PC-9 (cell line): ENCODE data around the gene COX17. TPM values are rescaled to one million over a fixed set of nuclear protein-coding genes. Genes with fewer than 3 reads are reported as not detected.

Source experiments
- BruUV-seq: library from RNA; stranded (reverse); fragments of 400-500 nt; replicated peaks from 2 replicates; lab custom pipeline; 2021; lab: Mats Ljungman, UMichigan
- CTCF ChIA-PET: fragments of 300-600 bp; sonication (Branson Sonifier 250); formaldehyde crosslinking; loops from one replicate; lab custom pipeline; 2022; ENCODE audit warnings: antibody characterized with exemption; lab: Charles Lee
- POLR2A ChIA-PET: fragments of 300-600 bp; sonication (Branson Sonifier 250); formaldehyde crosslinking; loops from one replicate; lab custom pipeline; 2022; ENCODE audit warnings: antibody characterized with exemption; ENCODE audit not compliant: unreplicated experiment; lab: Charles Lee
- DNase-seq, 2 experiments: peaks; one replicate each; pipeline versions ENCODE4 v3.0.0 to v3.0.0-alpha.2; 2015 to 2022; ENCODE audit warnings: mixed read lengths in 1 of 2
- H2AFZ ChIP-seq: fragments of 200-600 bp; sonication (generic); 2 replicates; pipeline ENCODE4 v1.8.1; 2017; ENCODE audit warnings: antibody characterized with exemption
- H3F3A ChIP-seq: fragments of 200-600 bp; sonication (generic); 2 replicates; pipeline ENCODE4 v1.8.1; 2017; ENCODE audit warnings: antibody characterized with exemption, mild to moderate bottlenecking, low read depth; ENCODE audit not compliant: insufficient read depth
- H3K27ac ChIP-seq: fragments of 200-600 bp; sonication (generic); 2 replicates; pipeline ENCODE4 v1.6.1; 2016; ENCODE audit warnings: mixed run types
- H3K27me3 ChIP-seq: fragments of 200-600 bp; sonication (generic); 2 replicates; pipeline ENCODE4 v1.6.1; 2016; ENCODE audit warnings: low read depth, mixed run types; ENCODE audit not compliant: insufficient read depth
- H3K36me3 ChIP-seq: fragments of 200-600 bp; sonication (generic); 2 replicates; pipeline ENCODE4 v1.6.1; 2016; ENCODE audit warnings: low read depth, mixed run types
- H3K4me1 ChIP-seq: fragments of 200-600 bp; sonication (generic); replicated peaks from 2 replicates; pipeline ENCODE4 v1.6.1; 2016; ENCODE audit warnings: mixed run types; ENCODE audit not compliant: insufficient read depth
- H3K4me2 ChIP-seq: fragments of 200-600 bp; sonication (generic); 2 replicates; pipeline ENCODE4 v1.6.1; 2017; ENCODE audit warnings: mixed run types
- H3K4me3 ChIP-seq: fragments of 200-600 bp; sonication (generic); 2 replicates; pipeline ENCODE4 v1.6.1; 2016; ENCODE audit warnings: mixed run types
- H3K79me2 ChIP-seq: fragments of 200-600 bp; sonication (generic); 2 replicates; pipeline ENCODE4 v1.6.1; 2017; ENCODE audit warnings: low read depth, mixed run types
- H3K9me2 ChIP-seq: fragments of 200-600 bp; sonication (generic); 2 replicates; pipeline ENCODE4 v1.8.1; 2017; ENCODE audit warnings: mild to moderate bottlenecking; ENCODE audit not compliant: insufficient read depth
- H3K9me3 ChIP-seq: fragments of 200-600 bp; sonication (generic); 2 replicates; pipeline ENCODE4 v1.8.1; 2016; ENCODE audit warnings: low read depth; ENCODE audit not compliant: insufficient read depth
- H4K20me1 ChIP-seq: fragments of 200-600 bp; sonication (generic); 2 replicates; pipeline ENCODE4 v1.8.1; 2017; ENCODE audit not compliant: insufficient read depth
- CTCF ChIP-seq: fragments of 200-600 bp; sonication (generic); conservative IDR thresholded peaks from 2 replicates; pipeline ENCODE4 v1.6.1; 2017; ENCODE audit warnings: mixed run types, antibody characterized with exemption, mild to moderate bottlenecking, moderate library complexity
- EZH2 ChIP-seq: fragments of 200-600 bp; sonication (generic); IDR thresholded peaks from 2 replicates; pipeline ENCODE4 v1.8.0; 2017; ENCODE audit warnings: antibody characterized with exemption, low read depth
- intact Hi-C: fragments of 100-400 bp; cut with micrococcal nuclease; formaldehyde crosslinking; loops from one replicate; pipeline ENCODE4 v1.10.0; 2022; ENCODE audit not compliant: unreplicated experiment
- total RNA-seq: library from RNA; stranded (reverse); gene quantifications from 2 replicates; pipeline ENCODE4 v1.2.3, GENCODE V29; 2021

Gene COX17
- total RNA-seq, 1 experiment from 2014 or later: 61.4 TPM

GRCh38 chr3:119703820-119704531, 26.8 kb upstream of the COX17 start:
- Histone ChIP-seq H2AFZ (no peak overlapping the region), H3K4me3 (no peak overlapping the region), H3K36me3 (no peaks in the 10 kb centered on the region), H3K27me3 (no peaks in the 10 kb centered on the region), H3K4me1 (no peaks in the 10 kb centered on the region), H3F3A (no peaks in the 10 kb centered on the region), H3K27ac (no peak overlapping the region), H4K20me1 (no peaks in the 10 kb centered on the region), H3K4me2 (no peak overlapping the region), H3K9me2 (no peaks in the 10 kb centered on the region), H3K79me2 (no peaks in the 10 kb centered on the region), H3K9me3 (0 out of 2 replicates have a peak, but pooled peaks cover 4% of the 10 kb centered on the region)
- TF ChIP-seq CTCF (no peak), EZH2 (no peak)
- ChIA-PET CTCF (no interaction called here), POLR2A (interaction anchor here (0.6 kb wide), 1 partner anchor 170 kb away, joined by 3 read pairs; no protein-coding TSS in a partner anchor)
- BruUV-seq: no TSS peak
- no peak for DNase-seq
- intact Hi-C loops: no loop called here

- H3K36me3 ChIP-seq: no peaks in the 10 kb centered on the region
- BruUV-seq: no TSS peak
- no peaks in the 10 kb centered on the region for H4K20me1 ChIP-seq
- intact Hi-C loops: no loop called here
- ChIA-PET CTCF (no interaction called here), POLR2A (interaction anchor here (0.6 kb wide), 1 partner anchor 171 kb away, joined by 3 read pairs; no protein-coding TSS in a partner anchor)
- peak in 1 of 2 experiments; percentile 88 for DNase-seq
- no peaks in the 10 kb centered on the region for H3K27me3 ChIP-seq
- H3K79me2 ChIP-seq: no peaks in the 10 kb centered on the region
- H3K4me3 ChIP-seq: no peak within 1 kb of the TSS
- H3K9me2 ChIP-seq: no peaks in the 10 kb centered on the region
- H3K4me2 ChIP-seq: no peak within 1 kb of the TSS
- H3F3A ChIP-seq: no peaks in the 10 kb centered on the region
- H3K9me3 ChIP-seq: 0 out of 2 replicates have a peak, but pooled peaks cover 4% of the 10 kb centered on the region
- no peak within 1 kb of the TSS for H3K27ac ChIP-seq
- no peak for TF ChIP-seq CTCF
- TF ChIP-seq EZH2: no peak
- no peaks in the 10 kb centered on the region for H3K4me1 ChIP-seq
- H2AFZ ChIP-seq: no peak within 1 kb of the TSS
Measured at GRCh38 chr3:119702530-119703527, 25.6 kb upstream of the COX17 start, which contains the start of gene CFAP91. CFAP91 (plus strand) TSS chr3:119703022; CDS start chr3:119703099, 77 bp downstream.

- no TSS peak for BruUV-seq
- no peak overlapping the region for H3K27ac ChIP-seq
- DNase-seq: no peak
- H3K4me2 ChIP-seq: no peak overlapping the region
- 0 out of 2 replicates have a peak, but pooled peaks cover 4% of the 10 kb centered on the region for H3K9me3 ChIP-seq
- H4K20me1 ChIP-seq: no peaks in the 10 kb centered on the region
- H3F3A ChIP-seq: no peaks in the 10 kb centered on the region
- intact Hi-C loops: no loop called here
- ChIA-PET POLR2A (no interaction called here), CTCF (no interaction called here)
- no peaks in the 10 kb centered on the region for H3K27me3 ChIP-seq
- H3K9me2 ChIP-seq: no peaks in the 10 kb centered on the region
- H3K79me2 ChIP-seq: no peaks in the 10 kb centered on the region
- no peak for TF ChIP-seq EZH2
- TF ChIP-seq CTCF: no peak
- H3K36me3 ChIP-seq: no peaks in the 10 kb centered on the region
- H3K4me3 ChIP-seq: no peak overlapping the region
- no peak overlapping the region; the same call in 1 of the 2 replicates for H2AFZ ChIP-seq
- H3K4me1 ChIP-seq: no peaks in the 10 kb centered on the region
Measured at GRCh38 chr3:119700920-119701734, 23.9 kb upstream of the COX17 start.
